PC-3 (cell line): Measurements from ENCODE around the gene ZHX3. TPM values are rescaled to one million over a fixed set of nuclear protein-coding genes. Genes with fewer than 3 reads are reported as not detected.

Experiments
- ATAC-seq: fragments of 200-7000 bp; cut with Tn5 transposase; 2 replicates; pipeline ENCODE4 v1.9.1; 2020; ENCODE audit warnings: mild to moderate bottlenecking, moderate library complexity
- BruUV-seq: library from RNA; stranded (reverse); fragments of 400-500 nt; replicated peaks from 2 replicates; lab custom pipeline; 2021; lab: Mats Ljungman, UMichigan
- CTCF ChIA-PET: fragments of 300-600 bp; sonication (Branson Sonifier 250); formaldehyde crosslinking; loops from one replicate; lab custom pipeline; 2022; ENCODE audit warnings: antibody characterized with exemption; lab: Charles Lee
- POLR2A ChIA-PET: fragments of 300-600 bp; sonication (Branson Sonifier 250); formaldehyde crosslinking; loops from one replicate; lab custom pipeline; 2022; ENCODE audit warnings: antibody characterized with exemption; ENCODE audit not compliant: unreplicated experiment; lab: Charles Lee
- DNase-seq: peaks from one replicate; pipeline ENCODE4 v3.0.0-alpha.2; 2015
- H2AFZ ChIP-seq: fragments of 300-600 bp; sonication (generic); 2 replicates; pipeline ENCODE4 v1.6.0; 2016; ENCODE audit warnings: antibody characterized with exemption, low read length
- H3F3A ChIP-seq: fragments of 300-600 bp; sonication (generic); one replicate; pipeline ENCODE4 v1.6.0; 2017; ENCODE audit warnings: antibody characterized with exemption, low read length, control low read depth, mild to moderate bottlenecking; ENCODE audit not compliant: unreplicated experiment
- H3K27ac ChIP-seq: fragments of 300-600 bp; sonication (generic); 2 replicates; pipeline ENCODE4 v1.5.1; 2016; ENCODE audit warnings: mild to moderate bottlenecking, low read length
- H3K27me3 ChIP-seq: fragments of 300-600 bp; sonication (generic); 2 replicates; pipeline ENCODE4 v1.6.1; 2016; ENCODE audit warnings: low read length, mixed read lengths
- H3K36me3 ChIP-seq: fragments of 300-600 bp; sonication (generic); 2 replicates; pipeline ENCODE4 v1.6.1; 2016; ENCODE audit warnings: low read depth, mixed run types, low read length, mixed read lengths
- H3K4me1 ChIP-seq: fragments of 300-600 bp; sonication (generic); 2 replicates; pipeline ENCODE4 v1.5.1; 2016; ENCODE audit warnings: low read length; ENCODE audit not compliant: insufficient read depth
- H3K4me2 ChIP-seq: fragments of 300-600 bp; sonication (generic); 2 replicates; pipeline ENCODE4 v1.6.0; 2016; ENCODE audit warnings: low read length
- H3K4me3 ChIP-seq: fragments of 300-600 bp; sonication (generic); 2 replicates; pipeline ENCODE4 v1.5.1; 2016; ENCODE audit warnings: mild to moderate bottlenecking, low read length, mixed read lengths
- H3K79me2 ChIP-seq: fragments of 300-600 bp; sonication (generic); 2 replicates; pipeline ENCODE4 v1.6.1; 2017; ENCODE audit warnings: low read length, mixed read lengths
- H3K9ac ChIP-seq: fragments of 300-600 bp; sonication (generic); 2 replicates; pipeline ENCODE4 v1.6.0; 2016; ENCODE audit warnings: mild to moderate bottlenecking, low read length
- H3K9me2 ChIP-seq: fragments of 300-600 bp; sonication (generic); replicated peaks from 2 replicates; pipeline ENCODE4 v1.6.1; 2016; ENCODE audit warnings: mixed run types, low read length, mixed read lengths
- H3K9me3 ChIP-seq: fragments of 300-600 bp; sonication (generic); 2 replicates; pipeline ENCODE4 v1.6.1; 2016; ENCODE audit warnings: low read length, mixed read lengths
- H4K20me1 ChIP-seq: fragments of 300-600 bp; sonication (generic); 2 replicates; pipeline ENCODE4 v1.6.1; 2016; ENCODE audit warnings: low read length, mixed read lengths
- CTCF ChIP-seq: fragments of 300-600 bp; sonication (generic); conservative IDR thresholded peaks from 2 replicates; pipeline ENCODE4 v1.5.1; 2017; ENCODE audit warnings: antibody characterized with exemption, low read depth, mild to moderate bottlenecking, low read length
- EZH2 ChIP-seq: fragments of 300-600 bp; sonication (generic); IDR thresholded peaks from one replicate; pipeline ENCODE4 v1.6.1; 2017; ENCODE audit warnings: antibody characterized with exemption, mild to moderate bottlenecking, low read length; ENCODE audit not compliant: unreplicated experiment
- EZH2phosphoT487 ChIP-seq: fragments of 300-600 bp; sonication (generic); IDR thresholded peaks from 2 replicates; pipeline ENCODE4 v1.6.1; 2018; ENCODE audit warnings: mild to moderate bottlenecking, antibody characterized with exemption, low read length, borderline replicate concordance
- intact Hi-C: fragments of 100-400 bp; cut with micrococcal nuclease; formaldehyde crosslinking; loops from 2 replicates; pipeline ENCODE4 v1.9.0; 2023
- total RNA-seq: library from RNA; depleted of rRNA; stranded (reverse); fragments of >200 nt; gene quantifications from 2 replicates; pipeline ENCODE4 v1.2.3, GENCODE V29; 2014

The ZHX3 gene
- total RNA-seq, 1 experiment from 2014 or later: 14.0 TPM

- Histone ChIP-seq H3F3A (no peaks in the 10 kb centered on the region), H3K27ac (no peak overlapping the region), H3K4me2 (no peak overlapping the region), H3K9ac (no peak overlapping the region), H4K20me1 (no peaks in the 10 kb centered on the region), H3K36me3 (peaks cover 16% of the 10 kb centered on the region; the same call in 1 of the 2 replicates), H3K79me2 (no peaks in the 10 kb centered on the region), H3K4me3 (no peak overlapping the region), H3K9me2 (no peaks in the 10 kb centered on the region), H3K4me1 (no peaks in the 10 kb centered on the region), H3K27me3 (no peaks in the 10 kb centered on the region), H3K9me3 (no peaks in the 10 kb centered on the region), H2AFZ (no peak overlapping the region)
- no peak for TF ChIP-seq EZH2
- TF ChIP-seq EZH2phosphoT487: no peak
- TF ChIP-seq CTCF: no peak
- ChIA-PET CTCF (no interaction called here), POLR2A (no interaction called here)
- intact Hi-C loops: no loop called here
- DNase-seq (no peak), ATAC-seq (no peak)
- BruUV-seq: no TSS peak
Observed at GRCh38 chr20:41352666-41353065, 35.1 kb upstream of the ZHX3 start.

GRCh38 chr20:41352106-41352505, 34.6 kb upstream of the ZHX3 start:
- CTCF ChIA-PET: no interaction called here
- H3K9ac ChIP-seq: no peak overlapping the region
- H3K9me3 ChIP-seq: no peaks in the 10 kb centered on the region
- no peak overlapping the region for H3K4me2 ChIP-seq
- DNase-seq (no peak), ATAC-seq (peak; percentile 29; the same call in 1 of the 2 replicates)
- TSS peak; percentile 9 for BruUV-seq
- TF ChIP-seq CTCF: peak; percentile 18; the same call in 1 of the 2 replicates
- TF ChIP-seq EZH2: no peak
- TF ChIP-seq EZH2phosphoT487: no peak
- H3F3A ChIP-seq: no peaks in the 10 kb centered on the region
- H3K27ac ChIP-seq: no peak overlapping the region
- H3K27me3 ChIP-seq: no peaks in the 10 kb centered on the region
- H3K79me2 ChIP-seq: no peaks in the 10 kb centered on the region
- H3K9me2 ChIP-seq: no peaks in the 10 kb centered on the region
- POLR2A ChIA-PET: no interaction called here
- peaks cover 10% of the 10 kb centered on the region; the same call in 1 of the 2 replicates for H3K36me3 ChIP-seq
- no peak overlapping the region for H2AFZ ChIP-seq
- no peaks in the 10 kb centered on the region for H3K4me1 ChIP-seq
- no peaks in the 10 kb centered on the region for H4K20me1 ChIP-seq
- intact Hi-C loops: no loop called here
- H3K4me3 ChIP-seq: no peak overlapping the region

GRCh38 chr20:41350408-41350962, 33.0 kb upstream of the ZHX3 start:
- ATAC-seq: no peak
- POLR2A ChIA-PET: interaction anchor here (0.6 to 0.7 kb wide), 2 partner anchors 10 to 56 kb away, joined by 3 read pairs; no protein-coding TSS in a partner anchor

More at GRCh38 chr20:41350408-41350962, 33.0 kb upstream of the ZHX3 start:
- H3K4me1 ChIP-seq: no peaks in the 10 kb centered on the region
- CTCF ChIA-PET: no interaction called here
- BruUV-seq: no TSS peak
- no peak overlapping the region for H3K4me2 ChIP-seq
- DNase-seq: no peak
- H3K27ac ChIP-seq: no peak overlapping the region
- no peaks in the 10 kb centered on the region for H3K79me2 ChIP-seq
- H3K27me3 ChIP-seq: no peaks in the 10 kb centered on the region
- peaks cover 9% of the 10 kb centered on the region; the same call in 1 of the 2 replicates for H3K36me3 ChIP-seq
- H3K9me2 ChIP-seq: no peaks in the 10 kb centered on the region
- H3K4me3 ChIP-seq: no peak overlapping the region
- no peak overlapping the region for H2AFZ ChIP-seq
- H3K9ac ChIP-seq: no peak overlapping the region
- H3F3A ChIP-seq: no peaks in the 10 kb centered on the region
- intact Hi-C loops: no loop called here
- TF ChIP-seq EZH2phosphoT487: no peak
- no peak for TF ChIP-seq CTCF
- TF ChIP-seq EZH2: no peak
- H4K20me1 ChIP-seq: no peaks in the 10 kb centered on the region
- no peaks in the 10 kb centered on the region for H3K9me3 ChIP-seq
